HepG2 (cell line): ENCODE measurements around the gene PADI2. TPM values are rescaled to one million over a fixed set of nuclear protein-coding genes. Genes with fewer than 3 reads are reported as not detected.

ENCODE experiments used
- ATAC-seq: fragments of 200-7000 bp; cut with Tn5 transposase; 3 replicates; pipeline ENCODE4 v1.9.1; 2020; ENCODE audit warnings: mild to moderate bottlenecking, moderate library complexity
- BruUV-seq: library from RNA; stranded (reverse); fragments of 400-500 nt; replicated peaks from 2 replicates; lab custom pipeline; 2021; lab: Mats Ljungman, UMichigan
- CTCF ChIA-PET: fragments of 300-600 bp; formaldehyde crosslinking; extraction: SDS; loops from one replicate; lab custom pipeline; 2021; ENCODE audit warnings: low total read pairs, inconsistent platforms, low intra/inter-chr PET ratio; lab: Yijun Ruan, JAX
- POLR2A ChIA-PET: fragments of 350-600 bp; sonication (Branson Sonifier 250); formaldehyde crosslinking; loops from one replicate; lab custom pipeline; 2020; ENCODE audit warnings: antibody characterized with exemption, inconsistent platforms; lab: Yijun Ruan, JAX
- DNase-seq: peaks from one replicate; pipeline ENCODE4 v3.0.0-alpha.2; 2015; ENCODE audit warnings: low spot score
- FAIRE-seq: peaks from 3 replicates; lab custom pipeline; 2011; peaks lifted over from hg19 to GRCh38; lab: Jason Lieb, UNC
- H2AFZ ChIP-seq: one replicate; pipeline ENCODE4 v1.6.1; 2011; ENCODE audit warnings: low read length, inconsistent platforms
- H3K27ac ChIP-seq: fragments of 300-600 bp; 3 replicates; pipeline ENCODE4 v1.8.0; 2011; ENCODE audit warnings: mixed run types, mild to moderate bottlenecking, mixed read lengths, low read length, inconsistent platforms; ENCODE audit not compliant: insufficient read depth; ENCODE audit errors: extremely low read length
- H3K27me3 ChIP-seq, 2 experiments: fragments of 200-600 bp in 1 of 2; 2 replicates in 1 of 2; 3 replicates in 1 of 2; pipeline versions ENCODE4 v1.6.0 to v1.8.0; 2011; ENCODE audit warnings: low read length in 2 of 2, mild to moderate bottlenecking in 2 of 2, moderate library complexity in 2 of 2, inconsistent platforms in 1 of 2; ENCODE audit not compliant: insufficient read depth in 2 of 2, control insufficient read depth in 1 of 2
- H3K36me3 ChIP-seq, 2 experiments: fragments of 200-600 bp in 1 of 2; replicated peaks in 1 of 2; 2 replicates in 1 of 2; 3 replicates in 1 of 2; pipeline versions ENCODE4 v1.5.1 to v1.8.0; 2011; ENCODE audit warnings: low read length in 2 of 2, inconsistent platforms in 1 of 2; ENCODE audit not compliant: insufficient read depth in 2 of 2, control insufficient read depth in 1 of 2
- H3K4me1 ChIP-seq: 2 replicates; pipeline ENCODE4 v1.5.1; 2012; ENCODE audit warnings: low read length, inconsistent platforms; ENCODE audit not compliant: insufficient read depth
- H3K4me2 ChIP-seq: 2 replicates; pipeline ENCODE4 v1.6.0; 2011; ENCODE audit warnings: low read depth, low read length, inconsistent platforms
- H3K4me3 ChIP-seq, 3 experiments: fragments of 200-600 bp in 1 of 3; sonication (generic), shearing (Covaris generic) in 1 of 3; replicated peaks in 1 of 3; 2 replicates each; pipeline ENCODE4 v1.5.1; 2011 to 2016; ENCODE audit warnings: low read length in 3 of 3, inconsistent platforms in 2 of 3, low read depth in 2 of 3, mild to moderate bottlenecking in 2 of 3, control low read depth in 1 of 3, mixed read lengths in 1 of 3; ENCODE audit not compliant: insufficient read depth in 1 of 3
- H3K79me2 ChIP-seq: one replicate; pipeline ENCODE4 v1.6.1; 2011; ENCODE audit warnings: low read length, inconsistent platforms; ENCODE audit not compliant: insufficient read depth
- H3K9ac ChIP-seq: 2 replicates; pipeline ENCODE4 v1.6.0; 2011; ENCODE audit warnings: mild to moderate bottlenecking, low read depth, low read length, inconsistent platforms; ENCODE audit not compliant: insufficient read depth
- H3K9me3 ChIP-seq: 2 replicates; pipeline ENCODE4 v1.5.1; 2012; ENCODE audit warnings: mild to moderate bottlenecking, low read length
- H4K20me1 ChIP-seq: 2 replicates; pipeline ENCODE4 v1.6.0; 2011; ENCODE audit warnings: inconsistent platforms, mild to moderate bottlenecking, low read length, moderate library complexity; ENCODE audit not compliant: insufficient read depth
- HMGA1 ChIP-seq: sonication (generic); formaldehyde crosslinking; conservative IDR thresholded peaks from 2 replicates; pipeline ENCODE4 v1.4.0; 2020; ENCODE audit warnings: missing genetic modification reagents
- NFYC ChIP-seq: IDR thresholded peaks from 2 replicates; pipeline ENCODE4 v1.6.1; 2016; ENCODE audit warnings: missing genetic modification reagents, missing compliant biosample characterization
- TAF15 ChIP-seq: fragments of 200-400 bp; formaldehyde crosslinking; IDR thresholded peaks from one replicate; pipeline ENCODE4 v1.6.1; 2018; ENCODE audit warnings: mild to moderate bottlenecking, low read depth, low read length; ENCODE audit not compliant: poor library complexity, severe bottlenecking
- TOPORS ChIP-seq: sonication (generic); formaldehyde crosslinking; IDR thresholded peaks from 2 replicates; pipeline ENCODE4 v1.8.0; 2023; ENCODE audit warnings: mild to moderate bottlenecking, missing genetic modification reagents
- ZFP62 ChIP-seq: sonication (generic); formaldehyde crosslinking; IDR thresholded peaks from 2 replicates; pipeline ENCODE4 v1.4.0; 2020; ENCODE audit warnings: missing genetic modification reagents
- WGBS: methylation state at CpG from one replicate; pipeline ENCODE4 v1.1.6; 2017; ENCODE audit warnings: low lambda C conversion rate; 5-methylcytosine and 5-hydroxymethylcytosine counted together
- in situ Hi-C: cut with HindIII; loops from 2 replicates; pipeline ENCODE4 v1.10.0; 2017; ENCODE audit warnings: low pct_unique_long_range_greater_than_20kb; ENCODE audit not compliant: extremely low pct_ligation_motif_present
- intact Hi-C: fragments of 100-400 bp; cut with micrococcal nuclease; formaldehyde crosslinking; loops from one replicate; pipeline ENCODE4 v1.10.0; 2022; ENCODE audit not compliant: unreplicated experiment
- polyA plus RNA-seq, 8 experiments: library from polyadenylated mRNA; depleted of rRNA in 3 of 8; stranded (reverse) in 7 of 8; unstranded in 1 of 8; fragments of >200 nt; fragmentation: Illumina TruSeq in 4 of 8; extraction: Trizol in 4 of 8; gene quantifications; 2 replicates each; pipeline versions ENCODE4 v1.2.1 to v1.2.3, GENCODE V29; 2011 to 2016; ENCODE audit warnings: low read depth in 4 of 8, missing spikeins in 1 of 8, mixed read lengths in 1 of 8; ENCODE audit not compliant: insufficient read depth in 1 of 8
- total RNA-seq, 5 experiments: library from RNA; depleted of rRNA; stranded (reverse); fragments of >200 nt; fragmentation: Illumina TruSeq; extraction: Trizol; gene quantifications; 2 replicates each; pipeline ENCODE4 v1.2.3, GENCODE V29; 2016; ENCODE audit warnings: low read depth in 1 of 5
- TF ChIP-seq, protein P1 (sequence below): sonication (generic); formaldehyde crosslinking; IDR thresholded peaks from 2 replicates; pipeline ENCODE4 v1.8.0; 2022; ENCODE audit warnings: low read depth, missing genetic modification reagents
- TF ChIP-seq, protein P2 (sequence below): sonication (generic); formaldehyde crosslinking; IDR thresholded peaks from 2 replicates; pipeline ENCODE4 v1.4.0; 2020; ENCODE audit warnings: low read depth, mild to moderate bottlenecking, missing genetic modification reagents
- TF ChIP-seq, protein P3 (sequence below): sonication (generic); formaldehyde crosslinking; IDR thresholded peaks from 2 replicates; pipeline ENCODE4 v1.4.0; 2020; ENCODE audit warnings: missing genetic modification reagents

PADI2 gene
- total and polyA plus RNA-seq, 2 of the 13 experiments (the other 11 are each of a cell fraction or from before 2014, with no cell fraction given): not detected

- no TSS peak for BruUV-seq
- FAIRE-seq (no peak), ATAC-seq (no peak), DNase-seq (no peak)
- Histone ChIP-seq H3K9ac (no peak overlapping the region), H3K4me1 (peaks cover 19% of the 10 kb centered on the region), H3K27ac (no peak overlapping the region), H3K79me2 (no peaks in the 10 kb centered on the region), H4K20me1 (no peaks in the 10 kb centered on the region), H3K36me3 (no peaks in the 10 kb centered on the region), H3K4me3 (no peak overlapping the region), H3K9me3 (no peaks in the 10 kb centered on the region), H2AFZ (no peak overlapping the region), H3K27me3 (peaks cover 2 to 11% of the 10 kb centered on the region in 2 experiments; a peak in 3 of 5 replicates), H3K4me2 (no peak overlapping the region)
- 46% methylated on average over 9 of the region's 16 CpGs for WGBS
- ChIA-PET POLR2A (no interaction called here), CTCF (no interaction called here)
- intact Hi-C loops (no loop called here), in situ Hi-C loops (no loop called here)
- TF ChIP-seq, protein P1, sequence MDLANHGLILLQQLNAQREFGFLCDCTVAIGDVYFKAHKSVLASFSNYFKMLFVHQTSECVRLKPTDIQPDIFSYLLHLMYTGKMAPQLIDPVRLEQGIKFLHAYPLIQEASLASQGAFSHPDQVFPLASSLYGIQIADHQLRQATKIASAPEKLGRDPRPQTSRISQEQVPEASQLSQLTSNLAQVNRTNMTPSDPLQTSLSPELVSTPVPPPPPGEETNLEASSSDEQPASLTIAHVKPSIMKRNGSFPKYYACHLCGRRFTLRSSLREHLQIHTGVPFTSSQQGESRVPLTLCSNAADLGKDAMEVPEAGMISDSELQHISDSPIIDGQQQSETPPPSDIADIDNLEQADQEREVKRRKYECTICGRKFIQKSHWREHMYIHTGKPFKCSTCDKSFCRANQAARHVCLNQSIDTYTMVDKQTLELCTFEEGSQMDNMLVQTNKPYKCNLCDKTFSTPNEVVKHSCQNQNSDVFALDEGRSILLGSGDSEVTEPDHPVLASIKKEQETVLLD (CRISPR knock-in tag): no peak
- TF ChIP-seq, protein P2, sequence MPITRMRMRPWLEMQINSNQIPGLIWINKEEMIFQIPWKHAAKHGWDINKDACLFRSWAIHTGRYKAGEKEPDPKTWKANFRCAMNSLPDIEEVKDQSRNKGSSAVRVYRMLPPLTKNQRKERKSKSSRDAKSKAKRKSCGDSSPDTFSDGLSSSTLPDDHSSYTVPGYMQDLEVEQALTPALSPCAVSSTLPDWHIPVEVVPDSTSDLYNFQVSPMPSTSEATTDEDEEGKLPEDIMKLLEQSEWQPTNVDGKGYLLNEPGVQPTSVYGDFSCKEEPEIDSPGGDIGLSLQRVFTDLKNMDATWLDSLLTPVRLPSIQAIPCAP (CRISPR knock-in tag): no peak
- TF ChIP-seq ZFP62 (CRISPR knock-in tag) (no peak), TAF15 (no peak), TOPORS (no peak), NFYC (no peak), HMGA1 (CRISPR knock-in tag) (no peak)
- TF ChIP-seq, protein P3, sequence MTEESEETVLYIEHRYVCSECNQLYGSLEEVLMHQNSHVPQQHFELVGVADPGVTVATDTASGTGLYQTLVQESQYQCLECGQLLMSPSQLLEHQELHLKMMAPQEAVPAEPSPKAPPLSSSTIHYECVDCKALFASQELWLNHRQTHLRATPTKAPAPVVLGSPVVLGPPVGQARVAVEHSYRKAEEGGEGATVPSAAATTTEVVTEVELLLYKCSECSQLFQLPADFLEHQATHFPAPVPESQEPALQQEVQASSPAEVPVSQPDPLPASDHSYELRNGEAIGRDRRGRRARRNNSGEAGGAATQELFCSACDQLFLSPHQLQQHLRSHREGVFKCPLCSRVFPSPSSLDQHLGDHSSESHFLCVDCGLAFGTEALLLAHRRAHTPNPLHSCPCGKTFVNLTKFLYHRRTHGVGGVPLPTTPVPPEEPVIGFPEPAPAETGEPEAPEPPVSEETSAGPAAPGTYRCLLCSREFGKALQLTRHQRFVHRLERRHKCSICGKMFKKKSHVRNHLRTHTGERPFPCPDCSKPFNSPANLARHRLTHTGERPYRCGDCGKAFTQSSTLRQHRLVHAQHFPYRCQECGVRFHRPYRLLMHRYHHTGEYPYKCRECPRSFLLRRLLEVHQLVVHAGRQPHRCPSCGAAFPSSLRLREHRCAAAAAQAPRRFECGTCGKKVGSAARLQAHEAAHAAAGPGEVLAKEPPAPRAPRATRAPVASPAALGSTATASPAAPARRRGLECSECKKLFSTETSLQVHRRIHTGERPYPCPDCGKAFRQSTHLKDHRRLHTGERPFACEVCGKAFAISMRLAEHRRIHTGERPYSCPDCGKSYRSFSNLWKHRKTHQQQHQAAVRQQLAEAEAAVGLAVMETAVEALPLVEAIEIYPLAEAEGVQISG (CRISPR knock-in tag): no peak
Observed at GRCh38 chr1:17117451-17118265, 1.6 kb downstream of the PADI2 start.
